Uterus (tissue), 2 donors: ENCODE measurements around the gene VEZT.

ENCODE experiments used
- CTCF ChIP-seq, 4 experiments: fragments of 200-600 bp in 2 of 4; fragments of 450-650 bp in 2 of 4; sonication (generic) in 2 of 4; IDR thresholded peaks; one replicate each; pipeline ENCODE4 v1.5.1; 2016 to 2019; ENCODE audit warnings: antibody characterized with exemption in 4 of 4, mild to moderate bottlenecking in 2 of 4, moderate library complexity in 1 of 4
- POLR2A ChIP-seq, 2 donors: fragments of 450-650 bp; IDR thresholded peaks; one replicate each; pipeline ENCODE4 v1.6.1; 2016; ENCODE audit warnings: antibody characterized with exemption in 2 of 2, mild to moderate bottlenecking in 1 of 2, moderate library complexity in 1 of 2

GRCh38 chr12:95244350-95244749, 26.7 kb downstream of the VEZT start:
- TF ChIP-seq CTCF (IDR thresholded peaks at IDR 0.05) (no peak), POLR2A (IDR thresholded peaks at IDR 0.05) (no peak)
